Fibroblast of pulmonary artery (primary cell): ENCODE data around the gene CD7.

Experiments
- DNase-seq: peaks from one replicate; pipeline ENCODE4 v3.0.0-alpha.2; 2010; ENCODE audit warnings: low read depth
- H3K4me3 ChIP-seq: replicated peaks from 2 replicates; pipeline ENCODE4 v1.5.1; 2011; ENCODE audit warnings: low read depth, mild to moderate bottlenecking, control low read depth, low read length, moderate library complexity
- CTCF ChIP-seq: IDR thresholded peaks from 2 replicates; pipeline ENCODE4 v1.5.1; 2011; ENCODE audit warnings: mild to moderate bottlenecking, control low read depth, low read length, inconsistent platforms; ENCODE audit errors: missing control alignments

The CD7 gene

GRCh38 chr17:82345151-82345976 lies 28.0 kb upstream of the CD7 start:
- no peak for DNase-seq
- no peak overlapping the region for H3K4me3 ChIP-seq
- TF ChIP-seq CTCF = no peak

GRCh38 chr17:82344175-82344907 lies 26.9 kb upstream of the CD7 start:
- DNase-seq = no peak
- H3K4me3 ChIP-seq = no peak overlapping the region
- no peak for TF ChIP-seq CTCF

GRCh38 chr17:82343560-82343959 lies 26.2 kb upstream of the CD7 start:
- no peak for DNase-seq
- no peak overlapping the region for H3K4me3 ChIP-seq
- TF ChIP-seq CTCF = no peak

GRCh38 chr17:82342361-82343079 lies 25.1 kb upstream of the CD7 start:
- no peak for TF ChIP-seq CTCF
- DNase-seq = no peak
- H3K4me3 ChIP-seq = no peak overlapping the region

- TF ChIP-seq CTCF = no peak
- peak overlapping the region; percentile 26 for H3K4me3 ChIP-seq
- DNase-seq = no peak
Observed at GRCh38 chr17:82339634-82340580, 22.5 kb upstream of the CD7 start.

GRCh38 chr17:82338858-82339633 lies 21.6 kb upstream of the CD7 start:
- TF ChIP-seq CTCF = no peak
- DNase-seq = peak; percentile 70
- peak overlapping the region; percentile 26 for H3K4me3 ChIP-seq
